H1 (cell line): ENCODE measurements around the gene PCDHA1. TPM values are rescaled to one million over a fixed set of nuclear protein-coding genes. Genes with fewer than 3 reads are reported as not detected.
A peak's percentile ranks its signal among the peaks of the same experiment; 100 is the strongest.

Experiments used
- CTCF ChIA-PET: fragments of 300-600 bp; sonication (Branson Sonifier 250); formaldehyde crosslinking; loops from one replicate; lab custom pipeline; 2021; ENCODE audit not compliant: partially characterized antibody; lab: Charles Lee
- POLR2A ChIA-PET: fragments of 300-600 bp; sonication (Branson Sonifier 250); formaldehyde crosslinking; loops from one replicate; lab custom pipeline; 2021; ENCODE audit warnings: inconsistent platforms; ENCODE audit not compliant: partially characterized antibody; lab: Charles Lee
- DNase-seq, 2 experiments: peaks; one replicate each; pipeline versions ENCODE4 v3.0.0 to v3.0.0-alpha.2; 2010 to 2022; ENCODE audit warnings: low spot score in 2 of 2, low read depth in 1 of 2, mixed read lengths in 1 of 2
- FAIRE-seq: peaks from 2 replicates; lab custom pipeline; 2011; peaks lifted over from hg19 to GRCh38; lab: Jason Lieb, UNC
- H2AFZ ChIP-seq: 2 replicates; pipeline ENCODE4 v1.8.1; 2012; ENCODE audit warnings: low read length, inconsistent platforms
- H2AK5ac ChIP-seq: 2 replicates; pipeline ENCODE4 v1.6.1; 2013; ENCODE audit warnings: low read depth, low read length
- H2BK120ac ChIP-seq: replicated peaks from 2 replicates; pipeline ENCODE3; 2013; ENCODE audit warnings: low read depth, low read length, inconsistent platforms
- H2BK12ac ChIP-seq: 2 replicates; pipeline ENCODE4 v1.6.1; 2013; ENCODE audit warnings: low read depth, low read length
- H2BK15ac ChIP-seq: 2 replicates; pipeline ENCODE4 v1.6.1; 2013; ENCODE audit warnings: low read length
- H2BK20ac ChIP-seq: 2 replicates; pipeline ENCODE4 v1.6.1; 2013; ENCODE audit warnings: low read length
- H2BK5ac ChIP-seq: 2 replicates; pipeline ENCODE4 v1.6.1; 2013; ENCODE audit warnings: low read depth, low read length
- H3K14ac ChIP-seq: 2 replicates; pipeline ENCODE4 v1.6.1; 2013; ENCODE audit warnings: inconsistent platforms; ENCODE audit not compliant: insufficient read length
- H3K18ac ChIP-seq: 2 replicates; pipeline ENCODE4 v1.6.1; 2013; ENCODE audit warnings: low read length; ENCODE audit errors: extremely low read depth
- H3K23ac ChIP-seq: 2 replicates; pipeline ENCODE4 v1.6.1; 2013; ENCODE audit warnings: inconsistent platforms; ENCODE audit not compliant: insufficient read length
- H3K23me2 ChIP-seq: 2 replicates; pipeline ENCODE4 v1.6.1; 2013; ENCODE audit warnings: low read depth, low read length
- H3K27ac ChIP-seq: 2 replicates; pipeline ENCODE4 v1.6.1; 2011; ENCODE audit warnings: low read depth, low read length, inconsistent platforms
- H3K27me3 ChIP-seq, 4 experiments: replicated peaks in 1 of 4; 1 replicate in 1 of 4; 2 replicates in 3 of 4; pipeline versions ENCODE4 v1.6.1 to v1.8.1; 2011 to 2013; ENCODE audit warnings: low read length in 3 of 4, mild to moderate bottlenecking in 3 of 4, inconsistent platforms in 2 of 4, mixed read lengths in 2 of 4, moderate library complexity in 1 of 4; ENCODE audit not compliant: control insufficient read depth in 3 of 4, insufficient read depth in 3 of 4; ENCODE audit errors: extremely low read depth in 1 of 4
- H3K36me3 ChIP-seq, 4 experiments: 2 replicates each; pipeline versions ENCODE4 v1.6.1 to v1.8.1; 2011 to 2013; ENCODE audit warnings: mild to moderate bottlenecking in 4 of 4, low read length in 3 of 4, moderate library complexity in 2 of 4, control low read depth in 1 of 4, inconsistent platforms in 1 of 4; ENCODE audit not compliant: insufficient read depth in 4 of 4, control insufficient read depth in 2 of 4
- H3K4ac ChIP-seq: replicated peaks from 2 replicates; pipeline ENCODE3; 2013; ENCODE audit warnings: low read length, low read depth, mixed read lengths, inconsistent platforms; ENCODE audit not compliant: insufficient read length
- H3K4me1 ChIP-seq, 4 experiments: replicated peaks in 1 of 4; 1 replicate in 1 of 4; 2 replicates in 3 of 4; pipeline versions ENCODE4 v1.6.1 to v1.8.1; 2011 to 2013; ENCODE audit warnings: low read length in 3 of 4, inconsistent platforms in 2 of 4, mixed read lengths in 1 of 4; ENCODE audit not compliant: insufficient read depth in 4 of 4, control insufficient read depth in 3 of 4
- H3K4me2 ChIP-seq, 2 experiments: 2 replicates each; pipeline versions ENCODE4 v1.6.1 to v1.8.1; 2011 to 2013; ENCODE audit warnings: low read depth in 2 of 2, low read length in 2 of 2, control low read depth in 1 of 2, inconsistent platforms in 1 of 2, mild to moderate bottlenecking in 1 of 2; ENCODE audit not compliant: insufficient read depth in 1 of 2
- H3K4me3 ChIP-seq, 4 experiments: fragments of 200-600, 300-600 bp in 1 of 4; sonication (generic), shearing (Covaris generic), sonication (Bioruptor Twin) in 1 of 4; 2 replicates each; pipeline versions ENCODE4 v1.5.1 to v1.8.1; 2011 to 2016; ENCODE audit warnings: low read length in 4 of 4, low read depth in 3 of 4, control low read depth in 2 of 4, inconsistent platforms in 2 of 4, mild to moderate bottlenecking in 2 of 4, mixed read lengths in 1 of 4, moderate library complexity in 1 of 4; ENCODE audit not compliant: insufficient read depth in 2 of 4; ENCODE audit errors: extremely low read depth in 1 of 4
- H3K56ac ChIP-seq: replicated peaks from 2 replicates; pipeline ENCODE3; 2013; ENCODE audit warnings: low read depth, mild to moderate bottlenecking, mixed read lengths, low read length, inconsistent platforms; ENCODE audit not compliant: insufficient read length
- H3K79me1 ChIP-seq: 2 replicates; pipeline ENCODE4 v1.6.1; 2013; ENCODE audit warnings: low read depth, low read length, control low read depth
- H3K79me2 ChIP-seq, 2 experiments: 2 replicates each; pipeline versions ENCODE4 v1.6.1 to v1.8.1; 2012 to 2013; ENCODE audit warnings: low read length in 2 of 2, mild to moderate bottlenecking in 2 of 2, inconsistent platforms in 1 of 2; ENCODE audit not compliant: insufficient read depth in 2 of 2, control insufficient read depth in 1 of 2
- H3K9ac ChIP-seq, 4 experiments: replicated peaks in 1 of 4; 1 replicate in 1 of 4; 2 replicates in 3 of 4; pipeline versions ENCODE4 v1.6.1 to v1.8.1; 2011 to 2013; ENCODE audit warnings: low read depth in 3 of 4, low read length in 3 of 4, control low read depth in 2 of 4, mild to moderate bottlenecking in 2 of 4, moderate library complexity in 2 of 4, inconsistent platforms in 1 of 4; ENCODE audit errors: extremely low read depth in 1 of 4
- H3K9me3 ChIP-seq, 2 experiments: 2 replicates each; pipeline versions ENCODE4 v1.6.1 to v1.8.1; 2012 to 2013; ENCODE audit warnings: mild to moderate bottlenecking in 2 of 2, moderate library complexity in 2 of 2, control low read depth in 1 of 2, inconsistent platforms in 1 of 2, low read depth in 1 of 2, low read length in 1 of 2, mixed read lengths in 1 of 2; ENCODE audit not compliant: insufficient read depth in 2 of 2
- H4K20me1 ChIP-seq, 2 experiments: replicated peaks in 1 of 2; 2 replicates each; pipeline versions ENCODE3 to v1.8.1; 2011 to 2013; ENCODE audit warnings: inconsistent platforms in 2 of 2, low read length in 2 of 2, mild to moderate bottlenecking in 1 of 2; ENCODE audit not compliant: insufficient read depth in 2 of 2, control insufficient read depth in 1 of 2
- H4K5ac ChIP-seq: 2 replicates; pipeline ENCODE4 v1.6.1; 2013; ENCODE audit warnings: low read length, low read depth, mixed read lengths, inconsistent platforms; ENCODE audit not compliant: insufficient read length
- H4K8ac ChIP-seq: 2 replicates; pipeline ENCODE4 v1.8.0; 2013; ENCODE audit warnings: mild to moderate bottlenecking, moderate library complexity, low read length, inconsistent platforms; ENCODE audit not compliant: insufficient read depth; ENCODE audit errors: extremely low read depth
- H4K91ac ChIP-seq: replicated peaks from 2 replicates; pipeline ENCODE3; 2013; ENCODE audit warnings: low read length, mixed read lengths, inconsistent platforms; ENCODE audit not compliant: insufficient read length
- ASH2L ChIP-seq: fragments of 200-600, 300-600 bp; sonication (generic); IDR thresholded peaks from one replicate; pipeline ENCODE4 v1.7.1; 2017; ENCODE audit warnings: low read length
- CHD2 ChIP-seq: IDR thresholded peaks from 2 replicates; pipeline ENCODE4 v1.6.1; 2012; ENCODE audit warnings: low read length, improper control_type of control experiment
- E2F6 ChIP-seq: IDR thresholded peaks from 2 replicates; pipeline ENCODE4 v1.6.1; 2012; ENCODE audit warnings: inconsistent platforms
- HDAC6 ChIP-seq: IDR thresholded peaks from one replicate; pipeline ENCODE4 v1.7.1; 2012; ENCODE audit warnings: low read depth, mild to moderate bottlenecking, inconsistent platforms, low read length, moderate library complexity
- JUN ChIP-seq: IDR thresholded peaks from 2 replicates; pipeline ENCODE4 v1.6.1; 2011; ENCODE audit warnings: low read depth, mild to moderate bottlenecking, improper control_type of control experiment, low read length
- RXRA ChIP-seq: IDR thresholded peaks from 2 replicates; pipeline ENCODE4 v1.6.1; 2011; ENCODE audit warnings: low read depth, mild to moderate bottlenecking, low read length, moderate library complexity; ENCODE audit not compliant: insufficient read depth
- SP1 ChIP-seq: IDR thresholded peaks from 2 replicates; pipeline ENCODE4 v1.6.1; 2011; ENCODE audit warnings: low read depth, low read length
- SP2 ChIP-seq: IDR thresholded peaks from 2 replicates; pipeline ENCODE4 v1.6.1; 2012; ENCODE audit warnings: mild to moderate bottlenecking, low read length, inconsistent platforms
- SRF ChIP-seq: IDR thresholded peaks from 2 replicates; pipeline ENCODE4 v1.6.1; 2011; ENCODE audit warnings: mild to moderate bottlenecking, low read depth, low read length, moderate library complexity
- TAF7 ChIP-seq: optimal IDR thresholded peaks from 2 replicates; pipeline ENCODE3; 2011; ENCODE audit warnings: low read depth, mild to moderate bottlenecking, inconsistent platforms, low read length, moderate library complexity, borderline replicate concordance
- TCF12 ChIP-seq: IDR thresholded peaks from 2 replicates; pipeline ENCODE4 v1.6.1; 2011; ENCODE audit warnings: low read depth, mild to moderate bottlenecking, low read length
- WGBS, 2 experiments: shearing (Covaris generic) in 1 of 2; methylation state at CpG; one replicate each; pipeline versions ENCODE4 v1.1.6 to v1.1.7; 2013 to 2015; ENCODE audit warnings: low lambda C conversion rate in 2 of 2, mixed read lengths in 2 of 2, inconsistent platforms in 1 of 2, low coverage in 1 of 2, missing lambda C conversion rate in 1 of 2; ENCODE audit not compliant: insufficient replicate concordance in 2 of 2, insufficient coverage in 1 of 2, insufficient read length in 1 of 2; ENCODE audit errors: extremely low coverage in 1 of 2, missing lambda C conversion rate in 1 of 2; 5-methylcytosine and 5-hydroxymethylcytosine counted together
- polyA plus RNA-seq, 7 experiments: library from polyadenylated mRNA; depleted of rRNA in 3 of 7; stranded (reverse) in 5 of 7; unstranded in 2 of 7; fragments of >200 nt in 5 of 7; fragments of 200-250 nt in 2 of 7; gene quantifications; 1 replicate in 5 of 7; 2 replicates in 1 of 7; 4 replicates in 1 of 7; pipeline versions ENCODE4 v1.2.1 to v1.2.3, GENCODE V29; 2011 to 2013; ENCODE audit warnings: missing spikeins in 2 of 7, mixed read lengths in 2 of 7
- total RNA-seq: library from RNA; stranded (reverse); fragmentation: NEBNext Ultra II Directional; extraction: Animal tissue kit (Norgen Biotek cat#: 25700); gene quantifications from 2 replicates; pipeline ENCODE4 v1.2.1, GENCODE V29; 2021
- TF ChIP-seq, protein P1 (sequence below), 3 experiments: IDR thresholded peaks; 1 replicate in 2 of 3; 2 replicates in 1 of 3; pipeline versions ENCODE4 v1.5.1 to v1.6.1; 2011; ENCODE audit warnings: low read length in 3 of 3, mild to moderate bottlenecking in 3 of 3, inconsistent platforms in 2 of 3, low read depth in 1 of 3, moderate library complexity in 1 of 3; ENCODE audit not compliant: insufficient read depth in 1 of 3; ENCODE audit errors: control extremely low read depth in 1 of 3

PCDHA1 gene
- total and polyA plus RNA-seq, 2 of the 8 experiments (the other 6 are each of a cell fraction or from before 2014, with no cell fraction given) = 0.23 to 0.50 TPM

GRCh38 chr5:140796718-140797095 is 10.8 kb downstream of the PCDHA1 start:
- H3K79me2 ChIP-seq = no peaks in the 10 kb centered on the region
- H2BK120ac ChIP-seq = no peak overlapping the region
- no peak overlapping the region for H3K23ac ChIP-seq
- H3K36me3 ChIP-seq = peaks cover 0 to 14% (median 0%) of the 10 kb centered on the region in 4 experiments; a peak in 1 of 8 replicates
- H3K14ac ChIP-seq = no peak overlapping the region
- no peak overlapping the region for H3K56ac ChIP-seq
- 96% methylated on average over 23 of the region's 39 CpGs; no CpG with 5 or more reads in 1 of the 2 experiments for WGBS, 2 experiments
- FAIRE-seq = no peak
- no peak overlapping the region for H3K18ac ChIP-seq
- no peak overlapping the region for H4K5ac ChIP-seq
- CTCF ChIA-PET = interaction anchor here (3.8 to 5.7 kb wide), 2 partner anchors 10 to 44 kb away, joined by 19 to 59 read pairs; partner anchors contain the start of genes PCDHA4 and PCDHA8
- H4K8ac ChIP-seq = peak overlapping the region; percentile 79; the same call in 1 of the 2 replicates
- H2AFZ ChIP-seq = no peak overlapping the region
- H3K23me2 ChIP-seq = no peaks in the 10 kb centered on the region
- no peak overlapping the region for H3K4me2 ChIP-seq
- no peak overlapping the region for H3K9ac ChIP-seq
- H2AK5ac ChIP-seq = no peak overlapping the region
- no peak overlapping the region for H2BK15ac ChIP-seq
- H3K27me3 ChIP-seq = no peaks in the 10 kb centered on the region
- no peak overlapping the region for H3K4ac ChIP-seq
- POLR2A ChIA-PET = interaction anchor here (1.6 kb wide), 1 partner anchor 11 kb away, joined by 3 read pairs; the partner anchor contains the start of gene PCDHA1
- H4K20me1 ChIP-seq = no peaks in the 10 kb centered on the region
- H2BK12ac ChIP-seq = no peak overlapping the region
- H3K9me3 ChIP-seq = peaks cover 3 to 24% of the 10 kb centered on the region in 2 experiments; a peak in 3 of 4 replicates
- DNase-seq = no peak
- no peak overlapping the region for H3K27ac ChIP-seq
- no peak overlapping the region for H4K91ac ChIP-seq
- no peak overlapping the region for H3K4me3 ChIP-seq
- H3K4me1 ChIP-seq = no peaks in the 10 kb centered on the region
- no peak overlapping the region for H2BK5ac ChIP-seq
- H2BK20ac ChIP-seq = no peak overlapping the region
- no peaks in the 10 kb centered on the region for H3K79me1 ChIP-seq
- TF ChIP-seq SP2 (no peak), SP1 (no peak), CHD2 (no peak), JUN (no peak), ASH2L (no peak), SRF (no peak), E2F6 (no peak), TCF12 (no peak), RXRA (no peak), TAF7 (no peak), HDAC6 (no peak)
- TF ChIP-seq, protein P1, sequence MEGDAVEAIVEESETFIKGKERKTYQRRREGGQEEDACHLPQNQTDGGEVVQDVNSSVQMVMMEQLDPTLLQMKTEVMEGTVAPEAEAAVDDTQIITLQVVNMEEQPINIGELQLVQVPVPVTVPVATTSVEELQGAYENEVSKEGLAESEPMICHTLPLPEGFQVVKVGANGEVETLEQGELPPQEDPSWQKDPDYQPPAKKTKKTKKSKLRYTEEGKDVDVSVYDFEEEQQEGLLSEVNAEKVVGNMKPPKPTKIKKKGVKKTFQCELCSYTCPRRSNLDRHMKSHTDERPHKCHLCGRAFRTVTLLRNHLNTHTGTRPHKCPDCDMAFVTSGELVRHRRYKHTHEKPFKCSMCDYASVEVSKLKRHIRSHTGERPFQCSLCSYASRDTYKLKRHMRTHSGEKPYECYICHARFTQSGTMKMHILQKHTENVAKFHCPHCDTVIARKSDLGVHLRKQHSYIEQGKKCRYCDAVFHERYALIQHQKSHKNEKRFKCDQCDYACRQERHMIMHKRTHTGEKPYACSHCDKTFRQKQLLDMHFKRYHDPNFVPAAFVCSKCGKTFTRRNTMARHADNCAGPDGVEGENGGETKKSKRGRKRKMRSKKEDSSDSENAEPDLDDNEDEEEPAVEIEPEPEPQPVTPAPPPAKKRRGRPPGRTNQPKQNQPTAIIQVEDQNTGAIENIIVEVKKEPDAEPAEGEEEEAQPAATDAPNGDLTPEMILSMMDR (IDR thresholded peaks at IDR 0.05; ENCODE audit: control extremely low read depth in 1 of 3, insufficient read depth in 1 of 3, low read depth in 1 of 3, low read length in 3 of 3) = no peak
